ENCODE results near the gene FBLN2.

DNA sequence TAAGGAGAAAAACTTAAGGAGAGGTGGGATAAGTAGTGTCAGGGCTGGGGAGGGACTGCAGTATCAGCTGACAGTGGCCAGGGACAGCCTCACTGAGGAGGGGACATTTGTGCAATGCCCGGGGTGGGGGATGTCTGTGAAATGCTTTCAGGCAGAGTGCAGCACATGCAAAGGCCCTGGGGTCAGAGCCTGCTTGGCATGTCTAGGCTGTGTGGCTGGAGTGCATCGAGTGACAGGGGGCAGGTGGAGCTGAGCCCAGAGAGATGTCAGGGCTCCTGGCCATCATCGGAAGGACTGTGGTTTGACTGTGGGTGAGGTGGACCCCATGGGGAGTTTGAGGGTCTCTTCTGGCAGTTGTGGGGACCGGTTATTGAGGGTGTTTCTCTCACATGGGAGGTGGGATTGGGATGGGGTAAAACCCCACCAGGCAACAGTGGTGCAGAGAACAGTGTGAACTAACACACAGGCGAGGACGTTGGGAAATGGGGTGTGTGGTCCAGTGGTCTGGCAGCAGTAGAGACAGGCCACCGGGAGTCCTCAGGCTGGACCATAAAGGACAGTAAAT is 61.2 kb downstream of the FBLN2 start:
- TF ChIP-seq, protein P1, sequence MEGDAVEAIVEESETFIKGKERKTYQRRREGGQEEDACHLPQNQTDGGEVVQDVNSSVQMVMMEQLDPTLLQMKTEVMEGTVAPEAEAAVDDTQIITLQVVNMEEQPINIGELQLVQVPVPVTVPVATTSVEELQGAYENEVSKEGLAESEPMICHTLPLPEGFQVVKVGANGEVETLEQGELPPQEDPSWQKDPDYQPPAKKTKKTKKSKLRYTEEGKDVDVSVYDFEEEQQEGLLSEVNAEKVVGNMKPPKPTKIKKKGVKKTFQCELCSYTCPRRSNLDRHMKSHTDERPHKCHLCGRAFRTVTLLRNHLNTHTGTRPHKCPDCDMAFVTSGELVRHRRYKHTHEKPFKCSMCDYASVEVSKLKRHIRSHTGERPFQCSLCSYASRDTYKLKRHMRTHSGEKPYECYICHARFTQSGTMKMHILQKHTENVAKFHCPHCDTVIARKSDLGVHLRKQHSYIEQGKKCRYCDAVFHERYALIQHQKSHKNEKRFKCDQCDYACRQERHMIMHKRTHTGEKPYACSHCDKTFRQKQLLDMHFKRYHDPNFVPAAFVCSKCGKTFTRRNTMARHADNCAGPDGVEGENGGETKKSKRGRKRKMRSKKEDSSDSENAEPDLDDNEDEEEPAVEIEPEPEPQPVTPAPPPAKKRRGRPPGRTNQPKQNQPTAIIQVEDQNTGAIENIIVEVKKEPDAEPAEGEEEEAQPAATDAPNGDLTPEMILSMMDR (IDR thresholded peaks at IDR 0.05), result no peak
- no peak for TF ChIP-seq TCF12 (IDR thresholded peaks at IDR 0.05)
- TF ChIP-seq POLR2AphosphoS5 (IDR thresholded peaks at IDR 0.05; ENCODE audit: low read depth, low read length), result no peak
- TF ChIP-seq, protein P2, sequence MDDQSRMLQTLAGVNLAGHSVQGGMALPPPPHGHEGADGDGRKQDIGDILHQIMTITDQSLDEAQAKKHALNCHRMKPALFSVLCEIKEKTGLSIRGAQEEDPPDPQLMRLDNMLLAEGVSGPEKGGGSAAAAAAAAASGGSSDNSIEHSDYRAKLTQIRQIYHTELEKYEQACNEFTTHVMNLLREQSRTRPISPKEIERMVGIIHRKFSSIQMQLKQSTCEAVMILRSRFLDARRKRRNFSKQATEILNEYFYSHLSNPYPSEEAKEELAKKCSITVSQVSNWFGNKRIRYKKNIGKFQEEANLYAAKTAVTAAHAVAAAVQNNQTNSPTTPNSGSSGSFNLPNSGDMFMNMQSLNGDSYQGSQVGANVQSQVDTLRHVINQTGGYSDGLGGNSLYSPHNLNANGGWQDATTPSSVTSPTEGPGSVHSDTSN (IDR thresholded peaks at IDR 0.05), result no peak
- TF ChIP-seq NFIC (IDR thresholded peaks at IDR 0.05; ENCODE audit: borderline replicate concordance), result no peak
- no peak for TF ChIP-seq FOXM1 (IDR thresholded peaks at IDR 0.05; ENCODE audit: low read depth)
- TF ChIP-seq CHD2 (IDR thresholded peaks at IDR 0.05; ENCODE audit: low read length, partially characterized antibody), result no peak
- TF ChIP-seq, protein P3, sequence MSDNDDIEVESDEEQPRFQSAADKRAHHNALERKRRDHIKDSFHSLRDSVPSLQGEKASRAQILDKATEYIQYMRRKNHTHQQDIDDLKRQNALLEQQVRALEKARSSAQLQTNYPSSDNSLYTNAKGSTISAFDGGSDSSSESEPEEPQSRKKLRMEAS (IDR thresholded peaks at IDR 0.05; ENCODE audit: low read depth), result no peak
- no peak for TF ChIP-seq TAF1 (IDR thresholded peaks at IDR 0.05; ENCODE audit: borderline replicate concordance, low read depth, low read length)
- TF ChIP-seq, protein P4, sequence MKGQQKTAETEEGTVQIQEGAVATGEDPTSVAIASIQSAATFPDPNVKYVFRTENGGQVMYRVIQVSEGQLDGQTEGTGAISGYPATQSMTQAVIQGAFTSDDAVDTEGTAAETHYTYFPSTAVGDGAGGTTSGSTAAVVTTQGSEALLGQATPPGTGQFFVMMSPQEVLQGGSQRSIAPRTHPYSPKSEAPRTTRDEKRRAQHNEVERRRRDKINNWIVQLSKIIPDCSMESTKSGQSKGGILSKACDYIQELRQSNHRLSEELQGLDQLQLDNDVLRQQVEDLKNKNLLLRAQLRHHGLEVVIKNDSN (IDR thresholded peaks at IDR 0.05; ENCODE audit: borderline replicate concordance, low read depth), result no peak

Data from SK-N-SH (cell line).